ELR (cell line): ENCODE results near the gene CNN2.

Experiments used
- DNase-seq: peaks from one replicate; pipeline ENCODE4 v3.0.0-alpha.2; 2015; ENCODE audit warnings: low read depth

CNN2 gene

DNA sequence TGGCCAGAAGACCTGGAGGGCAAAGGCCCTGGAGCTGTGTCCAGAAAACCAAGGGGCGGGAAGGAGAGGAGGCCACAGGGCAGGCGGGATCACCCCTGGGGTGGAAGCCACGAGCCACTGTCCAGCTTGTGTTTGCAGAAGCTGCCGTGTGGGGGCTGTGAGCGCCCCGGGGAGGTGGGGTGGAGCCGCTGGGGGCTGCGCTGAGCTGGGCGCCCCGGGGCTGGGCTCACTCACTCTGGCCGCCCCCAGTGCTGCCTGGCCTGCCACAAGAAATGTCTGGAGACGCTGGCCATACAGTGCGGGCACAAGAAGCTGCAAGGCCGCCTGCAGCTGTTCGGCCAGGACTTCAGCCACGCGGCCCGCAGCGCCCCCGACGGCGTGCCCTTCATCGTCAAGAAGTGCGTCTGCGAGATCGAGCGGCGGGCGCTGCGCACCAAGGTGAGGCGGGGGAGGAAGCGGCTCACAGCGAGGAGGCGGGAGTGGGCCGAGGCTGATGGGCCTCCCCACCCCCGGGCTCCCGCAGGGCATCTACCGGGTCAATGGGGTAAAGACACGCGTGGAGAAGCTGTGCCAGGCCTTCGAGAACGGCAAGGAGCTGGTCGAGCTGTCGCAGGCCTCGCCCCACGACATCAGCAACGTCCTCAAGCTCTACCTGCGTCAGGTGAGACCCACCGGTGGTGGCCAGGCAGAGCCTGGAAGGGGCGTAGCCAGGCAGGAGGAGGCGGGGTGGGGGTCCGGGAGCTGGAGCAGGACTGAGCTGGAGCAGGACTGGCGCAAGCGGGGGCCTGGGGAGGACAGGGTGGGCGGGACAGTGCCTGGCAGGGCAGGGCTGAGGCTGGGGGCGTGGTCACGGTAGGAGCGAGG lies 55.1 kb downstream of the CNN2 start:
- DNase-seq, result no peak

DNA sequence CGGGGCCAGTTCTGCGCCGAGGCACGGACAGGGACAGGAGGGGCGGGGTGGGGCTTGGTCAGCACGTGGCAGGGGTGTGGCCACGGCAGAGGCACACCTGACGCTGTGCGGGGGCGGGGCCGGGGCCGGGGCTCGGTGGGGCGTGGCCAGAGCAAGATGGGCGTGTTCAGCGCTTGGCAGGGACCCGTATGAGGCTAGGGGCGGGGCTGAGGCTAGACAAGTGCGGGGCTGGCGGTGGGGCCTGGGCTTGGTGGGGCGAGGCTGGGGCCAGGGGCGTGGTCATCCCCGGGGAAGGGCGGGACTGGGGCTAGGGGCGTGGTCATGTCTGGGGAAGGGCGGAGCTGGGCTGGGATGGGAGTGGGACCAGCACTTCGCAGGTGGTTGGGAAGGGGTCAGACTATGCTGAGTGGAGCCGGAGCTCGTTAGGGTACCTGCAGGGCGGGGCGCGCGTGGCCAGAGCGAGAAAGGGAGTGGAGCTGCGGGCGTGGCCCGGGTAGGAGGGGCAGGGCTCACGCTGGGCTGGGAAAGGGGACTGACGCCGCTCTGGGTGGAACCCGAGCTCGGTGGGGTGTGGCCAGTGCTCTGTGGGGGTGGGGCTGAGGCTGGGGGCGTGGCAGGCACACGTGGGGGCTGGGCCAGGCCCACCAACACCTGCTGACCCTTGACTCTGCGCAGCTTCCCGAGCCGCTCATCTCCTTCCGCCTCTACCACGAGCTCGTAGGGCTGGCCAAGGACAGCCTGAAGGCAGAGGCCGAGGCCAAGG lies 55.9 kb downstream of the CNN2 start:
- DNase-seq, result peak; percentile 68

DNA sequence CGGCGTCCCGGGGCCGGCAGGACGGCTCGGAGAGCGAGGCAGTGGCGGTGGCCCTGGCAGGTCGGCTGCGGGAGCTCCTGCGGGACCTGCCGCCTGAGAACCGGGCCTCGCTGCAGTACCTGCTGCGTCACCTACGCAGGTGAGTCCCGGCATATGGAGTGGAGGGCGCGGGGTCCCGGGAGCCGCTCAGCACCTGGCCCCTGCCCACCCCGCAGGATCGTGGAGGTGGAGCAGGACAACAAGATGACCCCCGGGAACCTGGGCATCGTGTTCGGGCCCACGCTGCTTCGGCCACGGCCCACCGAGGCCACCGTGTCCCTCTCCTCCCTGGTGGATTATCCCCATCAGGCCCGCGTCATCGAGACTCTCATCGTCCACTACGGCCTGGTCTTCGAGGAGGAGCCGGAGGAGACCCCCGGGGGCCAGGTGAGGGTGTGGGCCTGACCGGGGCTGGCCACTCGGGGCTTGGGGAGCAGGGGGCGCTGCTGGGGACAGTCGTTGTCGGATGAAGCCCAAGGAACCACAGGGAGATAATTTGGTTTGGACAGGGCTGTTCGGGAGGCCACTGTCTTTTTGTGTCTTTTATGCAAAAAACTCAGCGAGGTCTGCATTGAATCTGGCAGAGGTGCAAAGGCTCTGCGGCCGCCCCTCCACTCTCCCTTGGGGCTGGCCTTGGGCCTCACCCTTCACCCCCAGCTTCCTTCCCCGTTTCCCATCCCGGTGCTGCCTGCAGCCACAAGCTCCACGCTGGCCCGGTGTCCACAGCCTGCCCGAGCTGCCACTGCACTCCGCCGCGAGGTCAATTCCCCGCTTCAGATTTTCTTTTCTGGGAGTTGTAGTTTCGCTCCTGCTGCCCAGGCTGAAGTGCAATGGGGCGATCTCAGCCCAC lies 56.8 kb downstream of the CNN2 start:
- no peak for DNase-seq

DNA sequence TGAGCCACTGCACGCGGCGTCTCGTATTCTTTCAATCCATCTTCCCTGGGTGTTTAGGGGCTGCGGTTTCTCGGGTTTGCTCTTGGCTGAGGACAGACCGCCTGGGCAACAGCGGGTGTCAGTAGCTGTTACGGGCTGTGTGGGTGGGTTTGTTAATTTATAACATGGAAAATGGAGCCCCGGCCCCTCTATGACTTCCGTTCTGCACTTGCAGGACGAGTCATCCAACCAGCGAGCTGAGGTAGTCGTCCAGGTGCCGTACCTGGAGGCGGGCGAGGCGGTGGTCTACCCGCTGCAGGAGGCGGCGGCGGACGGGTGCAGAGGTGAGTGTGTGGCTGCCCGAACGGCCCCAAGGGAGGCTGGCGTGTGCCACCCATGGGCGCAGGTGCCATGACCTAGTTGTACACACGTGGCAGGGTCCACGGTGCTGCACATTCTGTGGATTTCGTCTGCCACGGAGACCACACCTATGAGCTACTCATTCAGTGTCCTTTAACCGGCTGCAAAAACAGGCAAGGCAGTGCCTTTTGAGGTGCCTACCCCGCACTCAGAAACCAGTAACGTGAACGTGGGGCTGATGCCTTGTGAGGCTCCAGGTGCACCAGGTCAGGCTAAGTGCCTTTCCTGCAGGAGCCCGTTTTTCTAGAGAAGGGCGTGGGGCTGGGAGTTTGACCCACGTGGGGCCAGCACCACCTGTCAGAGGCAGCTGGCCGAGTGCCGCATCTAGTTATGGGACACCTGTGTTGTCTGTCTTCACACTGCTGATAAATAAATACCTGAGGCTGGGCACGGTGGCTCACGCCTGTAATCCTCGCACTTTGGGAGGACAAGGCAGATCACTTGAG lies 57.8 kb downstream of the CNN2 start:
- DNase-seq, result no peak

DNA sequence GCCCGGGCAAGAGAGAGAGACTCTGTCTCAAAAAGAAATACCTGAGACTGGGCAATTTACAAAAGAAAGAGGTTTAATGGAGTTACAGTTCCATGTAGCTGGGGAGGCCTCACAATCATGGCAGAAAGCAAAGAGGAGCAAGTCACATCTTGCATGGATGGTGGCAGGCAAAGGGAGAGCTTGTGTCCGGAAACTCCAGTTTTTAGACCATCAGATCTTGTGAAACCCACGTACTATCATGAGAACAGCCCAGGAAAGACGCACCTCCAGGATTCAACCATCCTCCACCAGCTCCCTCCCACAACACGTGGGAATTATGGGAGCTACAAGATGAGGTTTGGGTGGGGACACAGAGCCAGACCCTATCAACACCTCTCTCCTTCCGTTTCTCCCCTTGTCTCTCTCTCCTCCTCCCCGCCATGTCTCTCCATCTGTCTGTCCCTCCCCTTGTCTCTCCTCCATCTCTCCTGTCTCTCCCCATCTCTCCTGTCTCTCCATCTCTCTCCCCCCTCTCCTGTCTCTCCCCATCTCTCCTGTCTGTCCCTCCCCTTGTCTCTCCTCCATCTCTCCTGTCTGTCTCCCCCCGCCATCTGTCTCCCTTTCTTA lies 58.7 kb downstream of the CNN2 start:
- no peak for DNase-seq

DNA sequence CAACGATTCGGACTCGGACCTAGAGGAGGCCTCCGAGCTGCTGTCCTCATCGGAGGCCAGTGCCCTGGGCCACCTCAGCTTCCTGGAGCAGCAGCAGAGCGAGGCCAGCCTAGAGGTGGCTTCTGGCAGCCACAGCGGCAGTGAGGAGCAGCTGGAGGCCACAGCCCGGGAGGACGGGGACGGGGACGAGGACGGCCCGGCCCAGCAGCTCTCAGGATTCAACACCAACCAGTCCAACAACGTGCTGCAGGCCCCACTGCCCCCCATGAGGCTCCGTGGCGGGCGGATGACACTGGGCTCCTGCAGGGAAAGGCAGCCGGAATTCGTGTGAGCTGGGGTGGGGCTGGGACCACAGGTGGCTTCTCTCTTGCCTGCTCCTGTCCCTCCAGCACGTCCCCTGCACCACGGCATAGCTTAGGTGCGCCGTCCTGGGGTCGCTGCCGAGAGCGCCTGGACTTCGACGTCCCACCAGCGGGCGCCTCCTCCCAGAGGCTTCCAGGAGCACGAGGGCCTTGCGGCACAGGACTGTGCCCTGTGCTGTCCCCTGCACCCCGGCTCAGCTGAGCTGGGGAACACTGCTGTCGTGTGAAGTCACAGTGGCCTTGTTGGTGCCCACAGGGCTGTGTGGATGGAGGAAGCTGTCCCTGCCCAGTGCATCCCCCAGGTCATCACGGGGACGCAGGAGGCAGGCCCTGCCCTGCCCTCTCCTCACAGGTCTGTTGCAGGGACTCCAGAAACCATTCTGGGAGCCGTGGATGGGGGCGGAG lies 59.5 kb downstream of the CNN2 start:
- DNase-seq, result no peak

DNA sequence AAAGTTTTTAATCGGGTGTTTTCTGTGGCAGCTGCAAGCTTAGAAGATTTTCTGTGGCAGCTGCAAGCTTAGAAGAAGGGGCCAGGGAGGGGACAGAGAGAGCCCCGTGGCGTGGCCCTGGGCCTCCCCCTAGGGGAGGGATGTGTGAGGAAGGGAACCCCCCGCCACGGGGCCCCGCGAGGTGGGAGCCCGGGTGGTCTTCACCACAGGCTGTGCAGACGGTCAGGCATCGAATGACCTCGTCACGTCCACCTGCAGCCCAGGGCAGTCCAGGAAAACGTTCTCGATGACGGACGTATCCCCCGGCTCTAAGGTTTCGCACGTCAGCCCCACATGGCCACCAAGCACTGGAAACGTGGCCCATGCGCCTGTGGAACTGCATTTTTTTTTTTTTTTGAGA lies 60.2 kb downstream of the CNN2 start:
- no peak for DNase-seq

DNA sequence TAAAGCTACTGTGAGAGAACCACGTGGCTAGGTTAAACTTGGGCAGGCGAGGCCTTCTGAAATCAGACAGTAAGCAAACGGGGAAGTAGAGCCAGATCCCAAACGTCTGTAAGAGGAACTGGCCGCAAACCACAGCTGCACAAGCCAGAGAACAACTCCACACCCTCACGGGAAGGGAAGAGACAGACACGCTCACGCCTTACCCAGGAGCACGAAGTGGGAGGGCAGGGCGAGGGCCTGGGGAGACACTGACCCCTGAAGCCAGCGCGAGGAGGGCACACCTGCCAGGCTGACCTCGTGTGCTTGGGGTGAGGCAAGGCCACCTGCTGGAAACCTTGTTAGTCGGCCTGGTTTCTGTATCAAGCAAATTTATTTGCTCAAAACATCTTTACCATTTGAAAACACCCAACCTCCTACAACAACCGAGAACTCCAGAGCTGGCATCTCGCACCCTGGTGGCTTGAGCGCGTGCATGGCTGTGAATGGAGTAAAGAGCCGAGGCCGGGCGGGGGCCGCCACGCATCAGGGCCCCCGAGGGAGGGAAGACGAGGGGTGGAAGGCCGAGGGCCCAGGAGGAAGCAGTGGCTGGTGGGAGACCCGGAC lies 61.5 kb downstream of the CNN2 start:
- no peak for DNase-seq

DNA sequence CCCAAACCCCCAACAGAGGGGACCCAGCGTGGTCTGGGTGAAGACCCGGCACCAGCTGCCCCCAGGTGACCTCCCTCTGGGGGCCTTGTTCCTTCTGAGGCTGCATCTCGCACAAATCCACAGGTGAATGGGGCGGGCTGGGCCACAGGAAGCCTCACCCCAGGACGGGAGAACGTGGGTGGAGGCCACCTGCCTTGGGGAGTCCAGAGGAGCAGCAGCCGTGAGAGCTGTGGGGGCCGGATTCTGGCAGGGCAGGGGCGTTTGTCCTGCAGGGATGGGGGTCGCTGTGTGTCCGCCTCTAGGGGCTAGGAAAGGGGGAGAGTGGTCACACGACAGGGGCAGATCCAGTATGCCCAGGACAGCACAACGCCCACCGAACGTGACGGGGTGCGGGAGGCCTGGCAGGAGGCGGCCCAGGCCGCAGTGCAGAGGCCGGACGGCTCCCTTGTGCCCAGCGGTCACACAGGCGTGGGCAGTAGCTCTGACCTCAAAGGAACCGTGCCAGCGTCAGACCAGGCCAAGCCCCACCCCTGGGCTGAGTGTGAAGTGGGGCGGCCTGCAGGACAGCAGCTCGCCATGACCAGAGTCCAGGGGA lies 62.1 kb downstream of the CNN2 start:
- DNase-seq, result no peak
